Endothelial cell of umbilical vein (primary cell): ENCODE measurements around the gene KHK. TPM values are rescaled to one million over a fixed set of nuclear protein-coding genes. Genes with fewer than 3 reads are reported as not detected.

Experiments
- BruUV-seq: library from RNA; stranded (reverse); fragments of 400-500 nt; replicated peaks from 2 replicates; lab custom pipeline; 2021; lab: Mats Ljungman, UMichigan
- CTCF ChIA-PET: fragments of 300-600, 350-600 bp; sonication (Branson Sonifier 250); formaldehyde crosslinking; loops from one replicate; lab custom pipeline; 2021; ENCODE audit warnings: antibody characterized with exemption, inconsistent platforms; lab: Charles Lee
- POLR2A ChIA-PET: fragments of 300-600, 350-600 bp; sonication (Branson Sonifier 250); formaldehyde crosslinking; loops from one replicate; lab custom pipeline; 2021; ENCODE audit warnings: antibody characterized with exemption, inconsistent platforms; lab: Charles Lee
- DNase-seq: peaks from one replicate; pipeline ENCODE4 v3.0.0-alpha.2; 2011; ENCODE audit warnings: low read depth, low spot score
- FAIRE-seq: peaks from 2 replicates; lab custom pipeline; 2011; peaks lifted over from hg19 to GRCh38; lab: Jason Lieb, UNC
- H2AFZ ChIP-seq: 2 replicates; pipeline ENCODE4 v1.6.0; 2012; ENCODE audit warnings: low read depth, low read length, control low read depth, inconsistent platforms
- H3K27ac ChIP-seq: 2 replicates; pipeline ENCODE4 v1.5.1; 2011; ENCODE audit warnings: low read depth, mild to moderate bottlenecking, control low read depth, low read length, moderate library complexity; ENCODE audit not compliant: insufficient read depth
- H3K27me3 ChIP-seq, 2 experiments: 2 replicates each; pipeline versions ENCODE4 v1.6.0 to v1.6.1; 2011; ENCODE audit warnings: low read length in 2 of 2, mixed read lengths in 1 of 2; ENCODE audit not compliant: control insufficient read depth in 2 of 2, insufficient read depth in 2 of 2
- H3K36me3 ChIP-seq, 2 experiments: 2 replicates in 1 of 2; 3 replicates in 1 of 2; pipeline ENCODE4 v1.5.1; 2011; ENCODE audit warnings: low read length in 2 of 2, mild to moderate bottlenecking in 1 of 2, moderate library complexity in 1 of 2; ENCODE audit not compliant: control insufficient read depth in 2 of 2, insufficient read depth in 2 of 2; ENCODE audit errors: extremely low read depth in 1 of 2
- H3K4me1 ChIP-seq: 3 replicates; pipeline ENCODE4 v1.5.1; 2011; ENCODE audit warnings: mild to moderate bottlenecking, low read length; ENCODE audit not compliant: control insufficient read depth, insufficient read depth; ENCODE audit errors: extremely low read depth
- H3K4me2 ChIP-seq: 2 replicates; pipeline ENCODE4 v1.6.1; 2011; ENCODE audit warnings: low read length, control low read depth, mixed read lengths; ENCODE audit not compliant: insufficient read depth
- H3K4me3 ChIP-seq, 3 experiments: fragments of 200-600 bp in 1 of 3; sonication (generic), shearing (Covaris generic) in 1 of 3; replicated peaks in 1 of 3; 2 replicates each; pipeline ENCODE4 v1.5.1; 2011 to 2016; ENCODE audit warnings: control low read depth in 3 of 3, low read length in 3 of 3, mild to moderate bottlenecking in 2 of 3, inconsistent platforms in 1 of 3, low read depth in 1 of 3, moderate library complexity in 1 of 3; ENCODE audit not compliant: insufficient read depth in 1 of 3
- H3K79me2 ChIP-seq: 2 replicates; pipeline ENCODE4 v1.6.0; 2012; ENCODE audit warnings: low read length, inconsistent platforms; ENCODE audit not compliant: control insufficient read depth, insufficient read depth
- H3K9ac ChIP-seq: replicated peaks from 2 replicates; pipeline ENCODE3; 2011; ENCODE audit warnings: low read length, control low read depth; ENCODE audit not compliant: insufficient read depth; ENCODE audit errors: extremely low read depth
- H3K9me1 ChIP-seq: replicated peaks from 3 replicates; pipeline ENCODE4 v1.6.0; 2011; ENCODE audit warnings: mild to moderate bottlenecking, low read length; ENCODE audit not compliant: control insufficient read depth, insufficient read depth; ENCODE audit errors: extremely low read depth
- H3K9me3 ChIP-seq: replicated peaks from 2 replicates; pipeline ENCODE4 v1.5.1; 2012; ENCODE audit warnings: low read length, inconsistent platforms; ENCODE audit not compliant: control insufficient read depth, insufficient read depth
- H4K20me1 ChIP-seq: replicated peaks from 2 replicates; pipeline ENCODE3; 2011; ENCODE audit warnings: mild to moderate bottlenecking, low read length; ENCODE audit not compliant: control insufficient read depth, insufficient read depth; ENCODE audit errors: extremely low read depth
- CTCF ChIP-seq, 2 donors: IDR thresholded peaks; 1 replicate in 1 of 2; 2 replicates in 1 of 2; pipeline ENCODE4 v1.5.1; 2011; ENCODE audit warnings: low read length in 2 of 2, mild to moderate bottlenecking in 2 of 2, moderate library complexity in 2 of 2, control low read depth in 1 of 2, inconsistent platforms in 1 of 2, low read depth in 1 of 2; ENCODE audit not compliant: insufficient read depth in 1 of 2; ENCODE audit errors: extremely low read depth in 1 of 2
- FOS ChIP-seq: IDR thresholded peaks from 2 replicates; pipeline ENCODE4 v1.6.1; 2011; ENCODE audit warnings: mild to moderate bottlenecking, low read length, moderate library complexity, borderline replicate concordance; ENCODE audit not compliant: insufficient read depth
- GATA2 ChIP-seq: IDR thresholded peaks from 2 replicates; pipeline ENCODE4 v1.7.0; 2011; ENCODE audit warnings: low read depth, mild to moderate bottlenecking, moderate library complexity, mixed read lengths, low read length; ENCODE audit not compliant: insufficient read length, insufficient read depth
- JUN ChIP-seq: IDR thresholded peaks from 2 replicates; pipeline ENCODE4 v1.6.1; 2011; ENCODE audit warnings: borderline replicate concordance, low read depth; ENCODE audit not compliant: insufficient read length, insufficient read depth
- POLR2AphosphoS5 ChIP-seq: IDR thresholded peaks from 2 replicates; pipeline ENCODE4 v1.6.1; 2012; ENCODE audit warnings: low read depth, mild to moderate bottlenecking, control low read depth, low read length, moderate library complexity; ENCODE audit not compliant: insufficient read depth
- dilution Hi-C: fragments of 300-500 bp; cut with MboI; formaldehyde crosslinking; loops from one replicate; pipeline ENCODE4 v1.15.0; 2019; ENCODE audit warnings: low sequenced_read_pairs; ENCODE audit not compliant: extremely low pct_ligation_motif_present
- intact Hi-C: fragments of 100-400 bp; cut with micrococcal nuclease; formaldehyde crosslinking; loops from one replicate; pipeline ENCODE4 v1.10.0; 2022
- polyA plus RNA-seq, 4 experiments: library from polyadenylated mRNA; depleted of rRNA in 3 of 4; stranded (reverse) in 3 of 4; unstranded in 1 of 4; fragments of >200 nt; gene quantifications; 2 replicates each; pipeline versions ENCODE4 v1.2.1 to v1.2.3, GENCODE V29; 2011 to 2012; ENCODE audit warnings: missing spikeins in 1 of 4
- total RNA-seq: library from RNA; stranded (reverse); gene quantifications from 2 replicates; pipeline ENCODE4 v1.2.3, GENCODE V29; 2021
- TF ChIP-seq, protein P1 (sequence below): IDR thresholded peaks from 2 replicates; pipeline ENCODE4 v1.6.1; 2011; ENCODE audit not compliant: insufficient read depth, insufficient read length

The KHK gene
- total and polyA plus RNA-seq, 2 donors (not counting 3 experiments of a cell fraction or from before 2014, with no cell fraction given) = 2.9 to 4.4 TPM

DNA sequence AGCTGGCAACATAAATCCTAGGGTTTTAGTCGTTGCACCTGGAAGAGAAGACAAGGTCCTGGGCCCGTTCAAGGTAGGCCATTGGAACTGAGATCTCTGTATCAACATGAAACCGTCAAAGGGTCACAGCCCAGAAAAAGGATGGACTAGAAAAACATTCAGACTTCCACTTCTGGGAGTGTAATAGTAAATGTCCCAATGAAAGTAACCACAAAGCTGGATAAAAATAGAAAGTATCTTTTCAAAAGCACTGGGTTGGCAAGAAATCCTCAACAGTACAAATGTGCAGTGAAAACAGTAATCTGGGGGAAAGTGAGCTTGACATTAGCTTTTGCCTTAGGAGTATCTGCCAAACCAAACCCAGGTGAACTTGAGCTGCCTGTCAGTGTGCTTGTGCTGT is 19.4 kb downstream of the KHK start:
- Histone ChIP-seq H2AFZ (no peak overlapping the region), H3K27me3 (no peaks in the 10 kb centered on the region), H3K9me3 (no peaks in the 10 kb centered on the region), H3K4me3 (no peak overlapping the region), H4K20me1 (no peaks in the 10 kb centered on the region), H3K9me1 (no peaks in the 10 kb centered on the region), H3K9ac (no peak overlapping the region), H3K27ac (no peak overlapping the region), H3K36me3 (no peaks in the 10 kb centered on the region), H3K4me1 (no peaks in the 10 kb centered on the region), H3K4me2 (no peak overlapping the region), H3K79me2 (no peaks in the 10 kb centered on the region)
- FAIRE-seq (no peak), DNase-seq (no peak)
- intact Hi-C loops (no loop called here), dilution Hi-C loops (no loop called here)
- ChIA-PET POLR2A (no interaction called here), CTCF (interaction anchor here (1.2 to 1.7 kb wide), 4 partner anchors 10 to 174 kb away, joined by 3 to 6 read pairs (median 4); no protein-coding TSS in a partner anchor)
- TF ChIP-seq POLR2AphosphoS5 = no peak
- TF ChIP-seq JUN = no peak
- no peak for TF ChIP-seq FOS
- TF ChIP-seq GATA2 = no peak
- BruUV-seq = no TSS peak

- H3K9ac ChIP-seq = no peak overlapping the region
- no TSS peak for BruUV-seq
- H3K4me1 ChIP-seq = no peaks in the 10 kb centered on the region
- H2AFZ ChIP-seq = no peak overlapping the region
- no peak overlapping the region for H3K4me3 ChIP-seq
- no peak overlapping the region for H3K4me2 ChIP-seq
- H3K79me2 ChIP-seq = no peaks in the 10 kb centered on the region
- intact Hi-C loops = no loop called here
- dilution Hi-C loops = no loop called here
- H3K27ac ChIP-seq = no peak overlapping the region
- no peaks in the 10 kb centered on the region for H3K36me3 ChIP-seq
- TF ChIP-seq, protein P1, sequence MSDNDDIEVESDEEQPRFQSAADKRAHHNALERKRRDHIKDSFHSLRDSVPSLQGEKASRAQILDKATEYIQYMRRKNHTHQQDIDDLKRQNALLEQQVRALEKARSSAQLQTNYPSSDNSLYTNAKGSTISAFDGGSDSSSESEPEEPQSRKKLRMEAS = no peak
- TF ChIP-seq JUN = no peak
- TF ChIP-seq CTCF (IDR thresholded peaks at IDR 0.05; ENCODE audit: extremely low read depth in 1 of 2, insufficient read depth in 1 of 2, low read depth in 1 of 2, low read length in 2 of 2) = no peak
- no peaks in the 10 kb centered on the region for H3K9me3 ChIP-seq
- H3K27me3 ChIP-seq = no peaks in the 10 kb centered on the region
- ChIA-PET POLR2A (no interaction called here), CTCF (interaction anchor here (0.7 to 2.0 kb wide), 9 partner anchors 8 to 195 kb away, joined by 3 to 10 read pairs (median 4); no protein-coding TSS in a partner anchor)
- no peaks in the 10 kb centered on the region for H3K9me1 ChIP-seq
- H4K20me1 ChIP-seq = no peaks in the 10 kb centered on the region
- FAIRE-seq (no peak), DNase-seq (no peak)
Observed at GRCh38 chr2:27108221-27108620, 21.6 kb downstream of the KHK start.
